GM21447 (cell line): ENCODE results near the gene MEF2D.
A peak's percentile ranks its signal among the peaks of the same experiment; 100 is the strongest.

Experiments
- ATAC-seq: cut with Tn5 transposase; IDR thresholded peaks from one replicate; pipeline ENCODE4 v1.9.1; 2021; ENCODE audit not compliant: unreplicated experiment

MEF2D gene

GRCh38 chr1:156489166-156489934, 11.2 kb downstream of the MEF2D start:
- peak; percentile 17 for ATAC-seq

DNA sequence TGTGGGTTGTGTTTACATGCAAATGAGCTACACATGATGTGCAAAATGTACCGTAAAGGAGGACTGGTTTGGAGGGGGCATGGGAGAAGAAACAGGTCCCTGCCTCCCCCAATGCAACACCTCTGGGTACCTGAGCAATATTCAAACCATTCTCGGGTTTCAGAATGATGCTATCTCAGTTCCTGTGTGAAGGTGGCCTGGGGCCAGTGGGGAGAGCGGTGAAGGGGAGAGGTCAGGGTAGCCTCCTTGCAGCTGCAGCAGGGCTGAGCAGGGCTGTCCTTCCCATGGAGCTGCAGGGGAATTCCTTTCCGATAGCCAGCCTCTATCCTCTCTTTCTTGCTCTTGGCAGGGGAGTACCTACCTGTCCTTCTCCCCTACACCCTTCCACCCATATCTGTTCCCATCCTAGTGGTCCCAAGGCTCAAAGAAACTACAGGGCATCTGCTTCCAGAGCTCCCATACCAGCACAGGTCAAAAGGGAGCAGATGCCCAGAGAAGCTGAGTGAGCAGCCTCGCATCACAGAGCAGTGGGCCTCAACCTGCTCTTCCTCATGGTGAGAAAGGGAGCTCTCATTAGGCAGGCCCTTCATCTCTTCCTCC, 11.9 kb downstream of the MEF2D start:
- ATAC-seq = peak; percentile 57

GRCh38 chr1:156487862-156488261, 12.7 kb downstream of the MEF2D start:
- ATAC-seq = peak; percentile 25

GRCh38 chr1:156486421-156487344, 13.9 kb downstream of the MEF2D start:
- ATAC-seq = no peak

GRCh38 chr1:156485984-156486383, 14.6 kb downstream of the MEF2D start:
- ATAC-seq = no peak

DNA sequence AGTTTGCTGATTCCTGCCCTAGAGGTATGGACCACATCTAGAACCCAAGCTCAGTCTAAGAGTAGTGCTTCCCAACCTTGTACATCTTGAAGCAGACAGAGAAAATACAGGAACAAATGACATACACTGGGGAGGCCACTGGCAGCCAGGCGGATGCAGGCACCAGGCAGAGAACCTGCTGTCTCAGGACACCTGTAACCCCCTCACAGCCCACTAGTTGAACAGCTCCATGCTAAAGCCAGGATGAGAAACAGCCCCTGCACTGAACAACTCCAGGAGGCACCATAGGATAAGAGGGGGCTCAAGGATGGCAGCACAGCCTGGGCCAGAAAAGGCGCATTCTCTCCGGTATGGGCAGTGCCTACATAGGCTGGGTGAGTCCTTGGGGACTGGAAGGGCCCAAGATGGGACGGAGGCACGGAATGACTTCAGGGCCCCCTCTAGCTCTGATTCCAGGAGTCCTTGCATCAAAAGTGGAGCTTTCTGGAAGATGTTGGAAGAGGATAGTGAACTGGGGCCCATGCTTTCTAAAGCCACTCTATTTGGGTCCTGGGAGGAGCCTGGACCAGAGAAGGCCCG, 16.0 kb downstream of the MEF2D start:
- no peak for ATAC-seq

- ATAC-seq = no peak
These were observed 17.2 kb downstream of the MEF2D start for GRCh38 chr1:156483397-156483796.

GRCh38 chr1:156482276-156482675, 18.3 kb downstream of the MEF2D start:
- no peak for ATAC-seq

- ATAC-seq = no peak
These were observed 19.0 kb downstream of the MEF2D start for GRCh38 chr1:156481527-156481926.

DNA sequence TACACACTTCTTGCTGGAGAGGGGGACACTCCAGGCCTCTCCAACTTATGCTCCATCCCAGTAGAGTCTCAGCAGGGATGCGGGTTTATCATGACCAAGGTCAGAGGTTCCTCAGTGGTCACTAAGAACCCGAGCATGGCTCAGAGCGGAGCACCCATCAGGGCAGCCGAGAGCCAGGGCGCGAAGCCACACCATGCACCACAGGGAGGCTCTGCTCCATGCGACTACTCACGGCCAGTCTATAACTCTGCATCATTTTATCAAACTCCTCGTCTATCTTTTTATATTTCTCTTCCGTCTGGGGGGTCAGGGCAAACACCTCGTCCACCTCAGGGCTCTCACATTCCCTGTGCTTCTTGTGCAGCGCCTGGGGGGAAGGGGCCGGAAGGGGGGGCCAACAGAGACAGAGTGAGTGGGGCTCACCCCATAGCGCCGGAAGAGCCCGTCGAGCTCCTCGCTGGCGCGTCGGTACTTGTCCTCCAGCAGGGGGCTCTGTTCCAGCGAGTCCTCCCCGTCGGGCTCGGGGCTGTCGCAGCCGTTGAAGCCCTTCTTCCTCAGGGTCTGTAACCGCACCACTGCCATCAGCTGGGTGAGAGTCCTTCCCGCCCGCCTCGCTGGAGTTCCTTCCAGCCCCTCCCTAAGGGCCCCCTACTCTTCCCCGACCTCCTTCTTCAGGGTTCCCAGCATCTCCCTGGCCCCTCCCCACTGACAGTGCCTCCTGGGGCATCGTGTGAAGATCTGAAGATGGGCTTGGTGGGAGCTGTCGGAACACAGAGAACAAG, 20.0 kb downstream of the MEF2D start:
- ATAC-seq = peak; percentile 40

- ATAC-seq = no peak
These were observed 20.6 kb downstream of the MEF2D start for GRCh38 chr1:156480016-156480370.

DNA sequence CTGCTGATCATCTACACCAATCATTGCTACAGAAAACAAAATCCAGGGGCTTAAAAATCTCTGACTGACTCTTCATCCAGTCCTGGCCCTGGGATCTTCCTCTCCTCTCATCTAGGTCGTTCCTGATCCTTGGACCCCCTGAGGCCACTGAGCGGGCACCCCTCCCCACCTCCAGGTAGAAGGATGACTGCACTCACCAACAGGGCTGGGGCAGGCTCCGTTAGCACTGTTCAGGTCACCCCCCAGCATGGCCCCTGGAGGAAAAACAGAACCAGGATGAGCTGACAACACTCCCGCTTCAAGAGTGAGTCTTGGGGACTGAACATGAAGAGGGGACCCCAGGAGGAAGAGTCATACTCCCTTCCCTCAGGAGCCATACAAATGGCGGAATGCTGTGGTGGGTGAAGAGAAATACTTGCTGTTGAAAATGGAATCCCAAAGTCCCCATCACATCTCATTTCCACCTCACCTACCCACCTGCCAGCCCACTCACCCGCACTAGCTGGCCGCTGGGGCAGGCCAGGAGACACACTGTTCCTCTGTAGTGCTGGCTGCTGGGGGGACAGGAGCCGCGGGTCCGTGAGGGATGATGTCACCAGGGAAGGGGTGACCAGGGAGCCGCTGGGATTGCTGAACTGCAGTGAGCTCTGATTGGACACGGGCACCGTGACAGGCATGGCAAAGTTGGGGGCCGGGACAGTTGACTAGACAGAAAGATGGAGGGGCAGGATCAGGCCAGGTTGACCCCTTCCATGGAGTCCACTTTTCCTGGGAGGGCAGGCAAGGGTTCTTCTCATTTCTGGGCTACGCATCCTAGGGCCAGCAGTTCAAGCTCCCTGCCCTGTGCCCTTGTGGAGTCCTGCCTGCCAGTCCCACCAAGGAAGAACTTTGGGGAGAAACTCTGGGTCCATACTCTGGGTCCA, 21.2 kb downstream of the MEF2D start:
- ATAC-seq = no peak

- ATAC-seq = no peak
These were observed 22.3 kb downstream of the MEF2D start for GRCh38 chr1:156478250-156478627.

DNA sequence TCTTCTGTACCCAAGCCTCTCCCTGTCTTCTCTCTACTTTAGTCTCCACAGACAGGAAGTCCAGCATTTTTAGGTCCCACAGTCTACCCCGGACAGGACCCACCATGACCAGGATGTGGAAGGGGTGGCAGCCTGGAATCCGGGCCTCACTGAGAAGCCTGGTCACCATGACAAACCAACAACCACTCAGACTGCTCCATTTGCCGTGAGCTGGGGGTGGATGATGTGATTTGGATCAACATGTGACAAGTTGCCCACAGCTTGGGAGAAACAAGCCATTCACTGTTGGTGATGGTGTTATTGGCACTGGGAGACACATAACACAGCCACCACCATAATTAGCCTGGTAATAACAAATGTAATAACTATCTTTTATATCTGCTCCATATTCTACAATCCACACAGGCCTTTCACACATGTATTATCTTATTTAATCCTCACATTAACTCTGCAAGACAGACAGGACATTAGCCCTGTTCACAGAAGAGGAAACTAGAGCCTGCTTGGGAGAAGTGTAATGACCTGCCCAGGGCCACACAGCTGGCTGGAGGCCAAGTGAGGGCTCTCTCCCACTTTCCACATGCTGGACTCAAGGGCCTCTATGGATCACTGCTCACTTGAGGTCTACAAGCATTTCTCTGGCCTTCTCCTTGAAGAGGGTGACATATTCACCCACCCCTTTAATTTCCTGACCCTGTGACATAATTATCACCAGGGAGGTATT, 22.9 kb downstream of the MEF2D start:
- ATAC-seq = no peak

- no peak for ATAC-seq
These were observed 23.9 kb downstream of the MEF2D start for GRCh38 chr1:156476501-156477298.

DNA sequence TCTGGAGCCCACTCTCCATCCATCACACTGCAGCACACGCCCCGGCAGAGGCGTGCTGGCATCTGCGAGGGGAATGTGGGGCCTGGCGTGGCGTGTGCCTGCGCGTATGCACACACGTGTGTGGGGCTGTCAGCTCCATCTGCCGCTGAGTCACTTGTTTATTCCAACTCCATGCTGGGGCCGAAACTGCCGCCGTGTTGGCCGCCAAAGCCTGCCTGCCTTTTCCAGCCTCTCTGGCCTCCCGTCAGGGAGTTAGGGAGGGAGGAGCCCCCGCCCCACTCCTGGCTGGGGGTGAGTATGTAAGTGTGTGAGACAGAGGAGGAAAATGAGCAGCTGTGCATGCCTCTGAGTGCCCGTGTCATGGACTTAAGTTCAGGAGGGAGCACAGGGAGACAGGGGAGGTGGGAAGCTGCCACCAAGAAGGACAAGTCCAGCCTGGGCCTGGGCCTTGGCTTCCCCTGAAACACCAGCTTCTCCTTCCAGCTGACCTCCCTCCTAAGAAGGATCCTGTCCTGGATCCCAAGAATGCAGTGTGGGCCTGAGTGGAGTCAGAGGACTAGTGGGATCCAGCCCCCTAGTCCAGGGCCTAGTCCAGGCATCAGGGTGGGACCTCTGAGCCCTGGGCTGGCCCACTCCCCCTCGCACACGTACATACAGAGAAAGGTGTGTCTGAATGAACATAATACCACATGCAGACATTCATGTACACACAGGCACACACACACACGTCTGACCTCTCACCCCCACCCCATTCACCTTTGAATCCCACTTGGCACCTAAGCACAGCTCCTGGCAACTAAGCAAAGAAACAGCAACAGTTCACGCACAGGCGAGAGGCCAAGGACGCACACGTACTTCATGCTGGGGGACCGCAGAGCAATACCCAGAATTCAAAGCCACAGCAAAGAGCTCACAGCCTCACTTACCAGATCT, 24.7 kb downstream of the MEF2D start:
- no peak for ATAC-seq

- no peak for ATAC-seq
These were observed 25.6 kb downstream of the MEF2D start for GRCh38 chr1:156474966-156475365.
